ENCODE measurements around the gene MSLN.
A peak's percentile ranks its signal among the peaks of the same experiment; 100 is the strongest.

MSLN gene

DNA sequence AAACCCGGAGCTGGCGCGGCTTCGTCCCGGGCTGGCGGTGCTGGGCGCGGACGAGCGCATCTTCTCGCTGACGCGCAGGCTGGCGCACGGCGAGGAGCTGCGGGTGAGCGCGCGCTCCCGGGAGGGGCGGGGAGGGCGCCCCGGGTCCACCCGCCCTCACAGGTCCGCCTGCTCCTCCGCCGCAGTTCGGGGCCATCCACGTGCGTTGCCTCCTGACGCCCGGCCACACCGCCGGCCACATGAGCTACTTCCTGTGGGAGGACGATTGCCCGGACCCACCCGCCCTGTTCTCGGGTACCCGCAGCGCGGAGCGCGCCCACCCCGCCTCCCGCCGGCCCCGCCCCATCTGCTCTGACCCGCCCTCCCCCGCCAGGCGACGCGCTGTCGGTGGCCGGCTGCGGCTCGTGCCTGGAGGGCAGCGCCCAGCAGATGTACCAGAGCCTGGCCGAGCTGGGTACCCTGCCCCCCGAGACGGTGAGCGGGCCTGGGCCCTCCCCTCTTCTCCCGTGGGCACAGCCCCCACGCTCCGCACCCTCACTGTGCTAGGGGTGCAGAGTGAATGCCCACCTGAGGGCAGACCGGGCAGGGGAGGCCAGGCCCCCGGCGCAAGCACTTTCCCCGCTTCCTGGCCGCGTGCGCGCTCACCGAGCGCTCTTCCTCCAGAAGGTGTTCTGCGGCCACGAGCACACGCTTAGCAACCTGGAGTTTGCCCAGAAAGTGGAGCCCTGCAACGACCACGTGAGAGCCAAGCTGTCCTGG, 32.2 kb upstream of the MSLN start:
- TF ChIP-seq SUZ12 (IDR thresholded peaks at IDR 0.05; ENCODE audit: extremely low read depth, insufficient read depth, insufficient read length) (no peak), YY1 (IDR thresholded peaks at IDR 0.05; ENCODE audit: insufficient read depth, insufficient read length) (no peak), ZNF274 (IDR thresholded peaks at IDR 0.05; ENCODE audit: low read depth, low read length) (no peak)
- Histone ChIP-seq H3K9ac (ENCODE audit: insufficient read length, low read depth) (peak overlapping the region; percentile 96), H3K27me3 (ENCODE audit: insufficient read depth, insufficient read length) (peaks cover 6% of the 10 kb centered on the region), H3K4me1 (ENCODE audit: insufficient read depth, insufficient read length) (peaks cover 21% of the 10 kb centered on the region), H3K9me3 (ENCODE audit: insufficient read depth, low read length) (no peaks in the 10 kb centered on the region), H3K4me3 (ENCODE audit: insufficient read length, low read depth) (peak overlapping the region; percentile 91), H3K36me3 (ENCODE audit: insufficient read depth, insufficient read length, low read length) (peaks cover 44% of the 10 kb centered on the region)
- no peak for DNase-seq (ENCODE audit: low read depth, low spot score)

GRCh38 chr16:728890-729744, 31.4 kb upstream of the MSLN start:
- Histone ChIP-seq H3K9me3 (ENCODE audit: insufficient read depth, low read length) (no peaks in the 10 kb centered on the region), H3K4me1 (ENCODE audit: insufficient read depth, insufficient read length) (peaks cover 21% of the 10 kb centered on the region), H3K9ac (ENCODE audit: insufficient read length, low read depth) (peak overlapping the region; percentile 96), H3K27me3 (ENCODE audit: insufficient read depth, insufficient read length) (peaks cover 6% of the 10 kb centered on the region), H3K4me3 (ENCODE audit: insufficient read length, low read depth) (peak overlapping the region; percentile 91), H3K36me3 (ENCODE audit: insufficient read depth, insufficient read length, low read length) (peaks cover 49% of the 10 kb centered on the region)
- no peak for TF ChIP-seq YY1 (IDR thresholded peaks at IDR 0.05; ENCODE audit: insufficient read depth, insufficient read length)
- TF ChIP-seq SUZ12 (IDR thresholded peaks at IDR 0.05; ENCODE audit: extremely low read depth, insufficient read depth, insufficient read length), result no peak
- DNase-seq (ENCODE audit: low read depth, low spot score), result no peak

- no peak for TF ChIP-seq ZNF274 (IDR thresholded peaks at IDR 0.05; ENCODE audit: low read depth, low read length)
- TF ChIP-seq YY1 (IDR thresholded peaks at IDR 0.05; ENCODE audit: insufficient read depth, insufficient read length), result no peak
- TF ChIP-seq SUZ12 (IDR thresholded peaks at IDR 0.05; ENCODE audit: extremely low read depth, insufficient read depth, insufficient read length), result no peak
- peak overlapping the region; percentile 96 for H3K9ac ChIP-seq (ENCODE audit: insufficient read length, low read depth)
- H3K4me1 ChIP-seq (ENCODE audit: insufficient read depth, insufficient read length), result peaks cover 21% of the 10 kb centered on the region
- H3K27me3 ChIP-seq (ENCODE audit: insufficient read depth, insufficient read length), result peaks cover 6% of the 10 kb centered on the region
- H3K4me3 ChIP-seq (ENCODE audit: insufficient read length, low read depth), result no peak overlapping the region
- H3K36me3 ChIP-seq (ENCODE audit: insufficient read depth, insufficient read length, low read length), result peaks cover 58% of the 10 kb centered on the region
- DNase-seq (ENCODE audit: low read depth, low spot score), result no peak
- H3K9me3 ChIP-seq (ENCODE audit: insufficient read depth, low read length), result no peaks in the 10 kb centered on the region
Measured at GRCh38 chr16:729768-730665, 30.5 kb upstream of the MSLN start.

GRCh38 chr16:730666-731509, 29.6 kb upstream of the MSLN start:
- H3K27me3 ChIP-seq (ENCODE audit: insufficient read depth, insufficient read length), result peaks cover 6% of the 10 kb centered on the region
- TF ChIP-seq SUZ12 (IDR thresholded peaks at IDR 0.05; ENCODE audit: extremely low read depth, insufficient read depth, insufficient read length) (no peak), ZNF274 (IDR thresholded peaks at IDR 0.05; ENCODE audit: low read depth, low read length) (no peak), YY1 (IDR thresholded peaks at IDR 0.05; ENCODE audit: insufficient read depth, insufficient read length) (no peak)
- H3K9me3 ChIP-seq (ENCODE audit: insufficient read depth, low read length), result no peaks in the 10 kb centered on the region
- no peak for DNase-seq (ENCODE audit: low read depth, low spot score)
- H3K4me3 ChIP-seq (ENCODE audit: insufficient read length, low read depth), result no peak overlapping the region
- H3K36me3 ChIP-seq (ENCODE audit: insufficient read depth, insufficient read length, low read length), result peaks cover 67% of the 10 kb centered on the region
- H3K4me1 ChIP-seq (ENCODE audit: insufficient read depth, insufficient read length), result peaks cover 16% of the 10 kb centered on the region
- H3K9ac ChIP-seq (ENCODE audit: insufficient read length, low read depth), result peak overlapping the region; percentile 16

DNA sequence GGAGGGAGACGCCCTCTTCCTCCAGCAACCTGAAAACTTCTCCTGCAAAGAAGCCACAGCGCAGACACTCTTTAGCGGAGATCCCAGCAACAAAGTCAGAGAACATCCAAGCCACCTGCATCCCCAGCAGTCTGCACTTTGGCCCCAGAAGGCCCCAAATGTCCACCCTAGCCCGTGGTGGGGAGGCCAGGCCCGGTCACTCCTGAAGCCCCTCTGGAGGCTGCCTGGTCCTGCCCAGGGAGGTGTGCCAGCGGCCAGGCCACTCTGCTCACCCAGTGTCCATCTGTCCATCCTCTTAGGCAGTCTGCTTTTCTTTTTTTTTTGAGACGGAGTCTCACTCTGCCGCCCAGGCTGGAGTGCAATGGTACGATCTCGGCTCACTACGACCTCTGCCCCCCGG, 28.2 kb upstream of the MSLN start:
- Histone ChIP-seq H3K9me3 (ENCODE audit: insufficient read depth, low read length) (no peaks in the 10 kb centered on the region), H3K4me3 (ENCODE audit: insufficient read length, low read depth) (no peak overlapping the region), H3K36me3 (ENCODE audit: insufficient read depth, insufficient read length, low read length) (peaks cover 80% of the 10 kb centered on the region), H3K4me1 (ENCODE audit: insufficient read depth, insufficient read length) (peaks cover 10% of the 10 kb centered on the region), H3K27me3 (ENCODE audit: insufficient read depth, insufficient read length) (peaks cover 3% of the 10 kb centered on the region), H3K9ac (ENCODE audit: insufficient read length, low read depth) (peak overlapping the region; percentile 13)
- DNase-seq (ENCODE audit: low read depth, low spot score), result no peak
- TF ChIP-seq ZNF274 (IDR thresholded peaks at IDR 0.05; ENCODE audit: low read depth, low read length), result no peak
- TF ChIP-seq YY1 (IDR thresholded peaks at IDR 0.05; ENCODE audit: insufficient read depth, insufficient read length), result no peak
- TF ChIP-seq SUZ12 (IDR thresholded peaks at IDR 0.05; ENCODE audit: extremely low read depth, insufficient read depth, insufficient read length), result no peak

DNA sequence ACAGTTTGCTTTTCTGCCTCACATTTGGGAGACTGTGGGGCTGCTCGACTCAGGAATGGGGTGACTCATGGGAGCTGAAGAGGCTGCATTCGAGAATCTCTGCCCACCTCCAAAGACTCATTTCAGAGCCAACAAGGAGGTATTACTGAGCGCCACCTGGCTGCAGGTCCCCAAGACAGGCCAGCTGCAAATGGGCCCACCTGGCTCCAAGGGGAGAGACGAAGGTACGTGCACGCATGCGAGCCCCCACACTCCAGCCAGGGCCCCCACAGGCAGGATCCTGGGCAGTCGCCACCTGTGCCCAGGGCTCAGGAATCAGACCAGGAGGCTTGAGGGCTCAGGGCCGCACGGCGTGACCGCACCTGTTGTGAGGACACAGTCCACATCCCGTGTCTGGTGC, 27.6 kb upstream of the MSLN start:
- Histone ChIP-seq H3K4me1 (ENCODE audit: insufficient read depth, insufficient read length) (peaks cover 10% of the 10 kb centered on the region), H3K9ac (ENCODE audit: insufficient read length, low read depth) (no peak overlapping the region), H3K4me3 (ENCODE audit: insufficient read length, low read depth) (no peak overlapping the region), H3K36me3 (ENCODE audit: insufficient read depth, insufficient read length, low read length) (peaks cover 86% of the 10 kb centered on the region), H3K9me3 (ENCODE audit: insufficient read depth, low read length) (no peaks in the 10 kb centered on the region), H3K27me3 (ENCODE audit: insufficient read depth, insufficient read length) (no peaks in the 10 kb centered on the region)
- DNase-seq (ENCODE audit: low read depth, low spot score), result no peak
- TF ChIP-seq SUZ12 (IDR thresholded peaks at IDR 0.05; ENCODE audit: extremely low read depth, insufficient read depth, insufficient read length) (no peak), ZNF274 (IDR thresholded peaks at IDR 0.05; ENCODE audit: low read depth, low read length) (no peak), YY1 (IDR thresholded peaks at IDR 0.05; ENCODE audit: insufficient read depth, insufficient read length) (no peak)

All from NT2/D1 (cell line).